BE2C (cell line): ENCODE measurements around the gene ATIC.

Experiments used
- DNase-seq: peaks from one replicate; pipeline ENCODE4 v3.0.0-alpha.2; 2020
- H3K27me3 ChIP-seq: fragments of 250-450 bp; sonication (Bioruptor Pico); 2 replicates; pipeline ENCODE4 v1.5.1; 2020; ENCODE audit warnings: mild to moderate bottlenecking
- H3K36me3 ChIP-seq: fragments of 250-450 bp; sonication (Bioruptor Pico); 2 replicates; pipeline ENCODE4 v1.5.1; 2020; ENCODE audit warnings: mild to moderate bottlenecking
- H3K4me1 ChIP-seq: fragments of 250-450 bp; sonication (Bioruptor Pico); 2 replicates; pipeline ENCODE4 v1.5.1; 2020
- H3K4me3 ChIP-seq: 2 replicates; pipeline ENCODE4 v1.5.1; 2011; ENCODE audit warnings: low read depth, low read length
- H3K9me3 ChIP-seq: fragments of 250-450 bp; sonication (Bioruptor Pico); 2 replicates; pipeline ENCODE4 v1.5.1; 2020
- TF ChIP-seq, protein P1 (sequence below): IDR thresholded peaks from 2 replicates; pipeline ENCODE4 v1.5.1; 2012; ENCODE audit warnings: mild to moderate bottlenecking, low read depth, low read length

Gene ATIC

DNA sequence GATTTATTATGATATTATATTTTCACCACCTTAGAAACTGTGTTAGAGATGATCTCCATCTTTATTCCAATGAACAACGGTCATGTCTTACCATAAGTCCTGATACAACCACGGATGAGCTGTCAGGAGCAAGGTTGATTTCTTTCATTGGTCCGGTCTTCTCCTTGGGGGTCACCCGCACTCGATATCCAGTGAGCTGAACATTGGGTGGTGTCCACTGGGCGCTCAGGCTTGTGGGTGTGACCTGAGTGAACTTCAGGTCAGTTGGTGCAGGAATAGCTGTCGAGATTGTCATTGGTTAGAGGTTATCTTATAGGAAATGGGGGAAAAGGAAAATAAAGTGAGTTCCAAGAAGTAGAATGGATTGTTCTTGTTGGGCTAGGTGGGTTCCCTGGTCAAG is 67.2 kb downstream of the ATIC start:
- DNase-seq, result no peak
- Histone ChIP-seq H3K4me1 (no peaks in the 10 kb centered on the region), H3K27me3 (no peaks in the 10 kb centered on the region), H3K36me3 (no peaks in the 10 kb centered on the region), H3K4me3 (no peak overlapping the region), H3K9me3 (no peaks in the 10 kb centered on the region)
- TF ChIP-seq, protein P1, sequence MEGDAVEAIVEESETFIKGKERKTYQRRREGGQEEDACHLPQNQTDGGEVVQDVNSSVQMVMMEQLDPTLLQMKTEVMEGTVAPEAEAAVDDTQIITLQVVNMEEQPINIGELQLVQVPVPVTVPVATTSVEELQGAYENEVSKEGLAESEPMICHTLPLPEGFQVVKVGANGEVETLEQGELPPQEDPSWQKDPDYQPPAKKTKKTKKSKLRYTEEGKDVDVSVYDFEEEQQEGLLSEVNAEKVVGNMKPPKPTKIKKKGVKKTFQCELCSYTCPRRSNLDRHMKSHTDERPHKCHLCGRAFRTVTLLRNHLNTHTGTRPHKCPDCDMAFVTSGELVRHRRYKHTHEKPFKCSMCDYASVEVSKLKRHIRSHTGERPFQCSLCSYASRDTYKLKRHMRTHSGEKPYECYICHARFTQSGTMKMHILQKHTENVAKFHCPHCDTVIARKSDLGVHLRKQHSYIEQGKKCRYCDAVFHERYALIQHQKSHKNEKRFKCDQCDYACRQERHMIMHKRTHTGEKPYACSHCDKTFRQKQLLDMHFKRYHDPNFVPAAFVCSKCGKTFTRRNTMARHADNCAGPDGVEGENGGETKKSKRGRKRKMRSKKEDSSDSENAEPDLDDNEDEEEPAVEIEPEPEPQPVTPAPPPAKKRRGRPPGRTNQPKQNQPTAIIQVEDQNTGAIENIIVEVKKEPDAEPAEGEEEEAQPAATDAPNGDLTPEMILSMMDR, result no peak

DNA sequence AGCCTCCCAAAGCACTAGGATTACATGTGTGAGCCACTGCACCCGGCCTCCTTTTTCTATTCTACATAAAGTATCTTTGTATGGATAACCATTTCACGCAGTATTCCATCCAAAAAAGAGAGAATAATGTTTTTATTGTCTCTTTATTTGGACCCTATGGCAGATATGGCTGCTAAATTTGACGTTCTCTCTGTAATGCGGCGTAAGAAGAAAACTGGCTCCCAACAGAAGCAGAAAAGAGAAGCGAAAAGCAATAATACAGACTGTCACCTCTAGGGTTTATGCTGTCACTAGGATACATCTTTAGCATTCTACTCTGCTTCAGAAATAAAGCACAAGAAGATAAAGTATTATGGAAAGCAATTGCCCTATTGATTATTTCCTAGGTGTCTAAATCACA is 68.1 kb downstream of the ATIC start:
- DNase-seq, result no peak
- no peak overlapping the region for H3K4me3 ChIP-seq
- H3K9me3 ChIP-seq, result no peaks in the 10 kb centered on the region
- TF ChIP-seq, protein P1, result no peak
- H3K36me3 ChIP-seq, result no peaks in the 10 kb centered on the region
- no peaks in the 10 kb centered on the region for H3K27me3 ChIP-seq
- no peaks in the 10 kb centered on the region for H3K4me1 ChIP-seq

DNA sequence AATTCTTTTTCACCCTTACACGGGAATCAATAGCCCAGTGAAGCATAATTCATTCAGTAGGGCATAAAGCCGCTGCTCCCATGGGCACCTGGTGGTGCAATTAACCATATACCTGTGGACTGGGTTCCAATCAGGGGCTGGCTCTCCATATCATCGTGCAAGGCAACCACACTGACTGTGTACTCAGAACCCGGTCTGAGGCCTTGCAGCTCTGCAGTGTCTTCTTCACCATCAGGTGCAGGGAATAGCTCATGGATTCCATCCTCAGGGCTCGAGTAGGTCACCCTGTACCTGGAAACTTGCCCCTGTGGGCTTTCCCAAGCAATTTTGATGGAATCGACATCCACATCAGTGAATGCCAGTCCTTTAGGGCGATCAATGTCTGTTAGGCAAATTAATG is 68.8 kb downstream of the ATIC start:
- Histone ChIP-seq H3K36me3 (no peaks in the 10 kb centered on the region), H3K9me3 (no peaks in the 10 kb centered on the region)

GRCh38 chr2:215382011-215382410 is 70.2 kb downstream of the ATIC start:
- no peaks in the 10 kb centered on the region for H3K36me3 ChIP-seq
- TF ChIP-seq, protein P1, result no peak
- DNase-seq, result no peak
- no peaks in the 10 kb centered on the region for H3K9me3 ChIP-seq
- no peaks in the 10 kb centered on the region for H3K27me3 ChIP-seq
- no peaks in the 10 kb centered on the region for H3K4me1 ChIP-seq
- no peak overlapping the region for H3K4me3 ChIP-seq

More for the DNA sequence above, 68.8 kb downstream of the ATIC start:
- DNase-seq, result no peak
- Histone ChIP-seq H3K4me1 (no peaks in the 10 kb centered on the region), H3K27me3 (no peaks in the 10 kb centered on the region), H3K4me3 (no peak overlapping the region)
- TF ChIP-seq, protein P1, result no peak

GRCh38 chr2:215382480-215382879 is 70.6 kb downstream of the ATIC start:
- Histone ChIP-seq H3K4me3 (no peak overlapping the region), H3K27me3 (no peaks in the 10 kb centered on the region), H3K9me3 (no peaks in the 10 kb centered on the region), H3K4me1 (no peaks in the 10 kb centered on the region), H3K36me3 (no peaks in the 10 kb centered on the region)
- DNase-seq, result no peak
- TF ChIP-seq, protein P1, result no peak

DNA sequence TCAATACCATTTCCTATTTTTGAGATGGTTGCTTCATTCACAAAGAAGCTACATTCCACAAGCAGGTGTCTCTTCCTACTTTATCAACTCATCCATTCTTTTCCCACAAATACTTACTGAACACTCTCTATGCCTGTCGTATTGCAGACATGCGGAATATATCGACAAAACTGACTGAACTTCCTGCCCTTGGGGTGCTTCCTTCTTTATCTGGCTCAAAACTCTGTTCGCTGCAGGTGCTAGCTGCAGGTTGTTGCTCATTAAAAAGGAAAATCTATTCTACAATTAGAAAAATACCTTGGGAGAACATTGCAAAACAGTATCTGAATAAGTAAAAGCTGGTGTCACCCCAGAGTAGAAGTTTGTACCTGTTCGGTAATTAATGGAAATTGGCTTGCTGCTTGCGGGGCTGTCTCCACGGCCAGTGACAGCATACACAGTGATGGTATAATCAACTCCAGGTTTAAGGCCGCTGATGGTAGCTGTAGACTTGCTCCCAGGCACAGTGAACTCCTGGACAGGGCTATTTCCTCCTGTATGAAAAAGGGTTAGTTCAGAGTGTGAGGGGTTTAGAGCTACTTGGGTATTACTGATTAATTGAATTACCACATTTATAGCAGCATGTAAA is 71.9 kb downstream of the ATIC start:
- Histone ChIP-seq H3K4me3 (no peak overlapping the region), H3K4me1 (no peaks in the 10 kb centered on the region), H3K27me3 (no peaks in the 10 kb centered on the region), H3K9me3 (no peaks in the 10 kb centered on the region), H3K36me3 (no peaks in the 10 kb centered on the region)
- no peak for DNase-seq
- TF ChIP-seq, protein P1, result no peak
